GM19193 (cell line): Measurements from ENCODE around the gene EEF1AKMT1.

ENCODE experiments used
- POLR2A ChIP-seq: IDR thresholded peaks from 4 replicates; pipeline ENCODE4 v1.6.1; 2011; ENCODE audit not compliant: insufficient read depth, insufficient read length; ENCODE audit errors: extremely low read depth

Gene EEF1AKMT1, protein sequence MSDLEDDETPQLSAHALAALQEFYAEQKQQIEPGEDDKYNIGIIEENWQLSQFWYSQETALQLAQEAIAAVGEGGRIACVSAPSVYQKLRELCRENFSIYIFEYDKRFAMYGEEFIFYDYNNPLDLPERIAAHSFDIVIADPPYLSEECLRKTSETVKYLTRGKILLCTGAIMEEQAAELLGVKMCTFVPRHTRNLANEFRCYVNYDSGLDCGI

DNA sequence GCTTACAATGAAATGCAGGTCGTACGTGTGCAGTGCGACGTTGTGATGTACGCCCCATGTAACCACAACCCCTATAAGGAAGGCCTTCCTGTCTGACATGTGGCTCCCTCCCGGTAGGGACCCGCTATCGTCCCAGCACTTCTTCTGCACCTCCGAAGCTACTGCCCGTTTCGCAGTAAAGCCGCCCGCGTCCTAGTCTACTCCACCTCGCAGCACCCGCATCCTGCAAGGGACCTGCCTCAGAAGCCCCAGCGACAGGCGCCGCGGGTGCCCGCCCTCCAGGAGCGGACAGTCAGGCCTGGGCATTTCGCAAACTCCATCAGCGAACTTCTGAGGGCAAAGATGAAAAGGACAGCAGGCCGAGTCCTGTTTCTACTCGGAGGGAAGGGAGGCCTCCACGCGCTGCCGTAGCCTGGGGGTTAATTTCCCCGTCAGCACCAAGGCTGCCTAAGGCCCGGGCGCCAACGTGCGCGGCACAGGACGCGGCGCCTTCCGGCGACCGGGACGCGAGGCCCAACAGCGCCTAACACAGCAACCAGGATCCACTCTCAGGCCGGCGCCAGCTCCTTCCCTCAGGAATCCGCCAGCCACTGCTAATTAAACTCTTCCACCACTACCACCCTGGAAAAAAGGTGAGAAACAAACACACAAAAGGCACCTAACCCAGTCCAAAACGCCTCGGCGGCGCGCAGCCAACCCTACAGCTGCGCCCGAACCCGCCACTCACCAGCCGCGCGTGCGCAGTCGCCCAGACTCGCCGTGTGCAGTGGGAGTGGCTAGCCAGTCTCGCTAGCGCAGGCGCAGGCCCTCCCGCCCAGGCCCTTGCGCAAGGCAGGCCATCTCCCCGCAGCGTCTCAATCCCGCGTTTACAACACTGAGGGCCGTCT, at the start of gene EEF1AKMT1:
TSS of gene EEF1AKMT1 (minus strand) at position 768 of the 887 bp plus-strand sequence. CDS start 16,363 bp downstream, outside the sequence.
- TF ChIP-seq POLR2A = peak; percentile 91

DNA sequence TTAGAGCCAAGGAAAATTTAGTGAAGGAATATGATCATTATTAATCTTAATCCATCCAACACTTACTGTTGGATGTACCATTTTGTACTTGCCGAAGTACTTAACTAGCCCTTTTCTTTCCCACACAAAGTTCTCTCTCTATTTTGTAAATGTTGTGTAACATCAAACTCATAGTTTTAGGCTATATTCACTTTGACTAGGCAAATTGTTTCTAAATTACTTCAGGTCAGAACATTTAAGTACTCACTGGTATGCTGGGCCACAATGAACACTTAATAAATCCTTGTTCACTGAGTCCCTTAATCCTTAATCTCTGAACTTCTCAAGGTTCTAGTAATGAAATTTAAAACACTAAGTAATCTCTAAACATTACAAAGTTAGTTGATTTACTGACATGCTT, 49.3 kb upstream of the EEF1AKMT1 start:
- TF ChIP-seq POLR2A = no peak

DNA sequence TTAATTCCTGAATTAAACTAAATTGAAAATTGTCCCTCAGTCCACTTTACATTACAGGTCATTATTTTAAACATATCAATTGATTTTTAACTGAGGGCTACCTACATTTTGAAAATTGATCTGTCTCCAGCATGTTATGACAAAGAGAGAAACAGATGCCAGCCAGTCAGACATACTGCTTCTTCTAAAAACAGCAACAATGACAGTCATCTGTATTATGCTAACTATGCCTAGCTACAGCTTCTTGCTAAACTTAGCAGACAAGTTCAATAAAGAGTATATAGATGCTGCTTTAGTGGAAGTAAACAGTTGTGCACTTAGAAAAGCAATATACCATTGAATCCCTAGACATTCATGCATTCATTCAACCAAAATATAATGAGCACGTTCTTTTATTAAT, 48.6 kb upstream of the EEF1AKMT1 start:
- TF ChIP-seq POLR2A = no peak

DNA sequence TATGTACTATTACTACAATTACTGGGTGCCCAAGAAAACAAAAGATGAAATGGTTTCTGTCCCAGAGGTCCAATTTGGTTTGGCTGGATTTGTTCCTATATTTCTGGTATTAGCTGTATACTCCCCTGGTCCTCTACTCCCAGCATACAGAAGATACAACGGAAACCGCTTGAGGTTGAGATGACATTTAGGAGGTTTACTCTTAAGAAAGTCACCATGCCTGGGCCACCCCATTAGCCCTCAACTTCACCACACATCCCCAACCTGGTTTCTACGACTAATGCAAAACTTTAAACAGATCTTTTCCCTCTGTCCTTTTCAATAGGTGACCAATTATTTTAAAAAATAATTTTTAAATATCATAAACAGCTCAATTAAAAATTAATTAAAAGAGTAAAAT, 46.0 kb upstream of the EEF1AKMT1 start:
- no peak for TF ChIP-seq POLR2A

DNA sequence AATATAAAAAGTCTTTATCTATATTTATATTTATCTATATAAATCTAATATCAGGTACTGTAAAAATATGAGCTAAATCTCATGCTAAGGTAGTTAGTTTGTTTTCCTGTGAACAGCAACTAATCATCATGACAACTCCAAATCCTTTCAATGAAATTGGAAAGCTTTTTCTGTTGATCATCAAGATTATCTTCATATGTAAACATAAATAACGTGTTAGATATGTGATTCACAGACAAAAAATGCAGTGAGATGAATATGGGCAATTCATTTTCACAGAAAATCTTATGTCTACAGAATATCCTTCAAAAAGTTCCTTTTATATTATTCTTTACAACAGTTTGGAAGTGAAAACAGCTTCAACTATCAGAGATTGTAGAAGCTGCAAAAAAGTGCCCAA, 41.7 kb upstream of the EEF1AKMT1 start:
- TF ChIP-seq POLR2A = no peak

DNA sequence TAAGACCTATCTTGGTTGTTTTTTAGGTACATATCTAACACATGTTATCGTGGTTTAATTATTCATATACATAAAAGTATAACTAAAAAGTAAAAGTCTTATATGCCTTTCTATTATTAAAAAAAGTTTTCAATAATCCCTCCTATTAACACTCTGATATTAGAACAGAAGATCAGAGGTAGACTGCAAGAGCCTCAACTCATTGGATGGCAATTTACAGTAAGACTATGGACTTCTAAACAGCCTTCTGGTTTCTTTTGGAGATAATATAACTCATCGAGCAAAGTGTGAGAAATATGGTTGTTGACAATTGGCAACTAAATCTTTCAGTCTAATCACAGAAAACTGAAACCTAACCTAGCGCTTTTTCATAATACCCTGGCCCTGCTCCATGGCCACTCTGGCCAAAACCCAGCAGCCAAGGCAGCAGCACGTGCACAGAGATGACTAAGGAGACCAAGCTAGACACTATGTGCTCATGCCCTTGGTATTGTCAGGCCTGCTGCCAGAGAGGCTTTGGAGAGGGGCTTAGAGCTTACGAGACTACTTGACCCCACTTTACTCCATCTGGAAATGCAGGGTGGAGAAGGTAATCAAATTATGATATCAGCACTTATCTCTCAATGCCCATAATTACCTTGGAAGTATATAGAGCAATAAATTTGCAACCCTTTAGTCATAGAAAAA, 40.6 kb upstream of the EEF1AKMT1 start:
- TF ChIP-seq POLR2A = no peak

DNA sequence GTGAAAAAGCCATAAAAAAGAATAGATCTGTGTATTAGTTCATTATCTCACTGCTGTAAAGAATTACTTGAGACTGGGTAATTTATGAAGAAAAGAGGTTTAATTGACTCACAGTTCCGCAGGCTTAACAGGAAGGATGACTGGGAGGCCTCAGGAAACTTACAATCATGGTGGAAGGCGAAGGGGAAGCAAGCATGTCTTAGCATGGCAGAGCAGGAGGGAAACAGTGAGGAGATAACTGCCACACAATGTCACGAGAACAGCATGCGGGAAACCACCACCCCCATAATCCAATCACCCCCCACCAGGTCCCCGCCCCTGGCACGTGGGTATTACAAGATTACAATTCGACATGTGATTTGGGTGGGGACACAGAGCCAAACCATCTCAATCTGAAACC, 39.1 kb upstream of the EEF1AKMT1 start:
- TF ChIP-seq POLR2A = no peak

DNA sequence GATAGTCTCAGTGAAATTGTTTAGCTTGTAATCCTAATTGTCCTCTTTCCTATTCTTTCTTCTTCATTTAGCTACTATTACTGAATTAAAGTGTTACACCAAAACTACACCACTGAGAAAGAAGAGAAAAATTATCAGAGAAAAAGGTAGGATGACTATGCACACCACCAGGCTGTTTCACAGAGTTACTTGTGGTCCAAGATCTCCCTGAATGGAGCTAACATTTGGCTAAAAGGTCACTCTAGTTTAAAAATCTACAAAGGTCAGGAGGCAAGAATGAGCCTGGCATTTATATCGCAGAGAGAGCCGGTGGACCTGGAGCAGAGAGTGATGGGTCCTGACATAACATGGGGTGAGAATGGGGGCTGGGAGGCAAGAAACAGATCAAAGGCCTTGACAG, 37.0 kb upstream of the EEF1AKMT1 start:
- no peak for TF ChIP-seq POLR2A

DNA sequence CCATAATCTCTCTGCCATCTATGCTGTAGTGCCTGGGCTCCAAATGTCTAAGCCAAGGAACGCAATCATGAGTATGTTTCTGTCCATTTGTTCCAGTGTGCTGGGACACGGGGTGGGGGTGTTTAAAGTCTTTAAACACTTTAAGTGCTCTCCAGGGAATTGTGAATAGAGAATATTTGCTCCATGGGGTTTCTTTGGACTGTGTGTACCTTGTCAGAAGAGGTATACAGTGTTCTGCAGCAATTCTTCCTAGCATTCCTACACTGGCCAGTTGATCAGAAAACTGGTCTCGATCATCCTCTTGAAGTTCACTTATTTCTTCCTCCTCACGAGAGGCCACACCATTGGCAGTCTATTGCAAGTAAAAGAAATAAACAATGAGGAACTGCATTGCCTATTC, 35.1 kb upstream of the EEF1AKMT1 start:
- no peak for TF ChIP-seq POLR2A

DNA sequence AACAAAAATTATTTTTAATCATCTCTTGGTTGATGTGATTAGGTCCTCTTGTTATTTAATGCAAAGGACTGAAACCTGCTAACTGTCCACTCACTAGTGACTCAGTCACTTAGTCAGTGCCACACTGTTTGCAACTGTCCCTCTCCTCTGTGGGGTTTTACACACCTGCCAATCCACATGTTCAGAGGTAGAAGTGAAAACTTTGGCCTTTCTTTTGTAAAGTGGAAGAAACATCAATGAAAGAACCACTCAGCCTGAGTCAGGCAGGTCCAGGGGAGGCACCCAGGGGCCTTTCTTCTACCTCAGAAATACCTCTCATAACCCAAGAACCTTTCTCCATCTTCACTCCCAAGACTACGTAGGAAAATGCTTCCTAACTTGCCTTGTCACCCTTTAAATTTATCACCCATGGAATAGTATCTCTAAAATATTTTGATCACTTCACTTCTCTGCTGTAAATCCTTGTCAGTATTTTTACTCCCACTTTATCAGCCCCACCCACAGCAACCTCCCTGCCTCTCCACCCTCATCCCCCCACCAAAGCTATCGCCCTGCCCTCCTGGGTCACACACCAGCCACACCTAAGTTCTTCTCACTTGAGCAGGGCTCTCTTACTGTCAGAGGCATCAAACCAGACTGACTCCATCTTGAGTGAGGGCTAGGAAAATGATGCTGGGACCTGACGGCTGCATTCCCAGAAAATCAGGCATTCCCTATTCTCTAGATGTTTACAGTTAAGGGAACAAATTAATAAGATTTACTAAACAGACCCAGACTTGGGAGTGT, 29.6 kb upstream of the EEF1AKMT1 start:
- no peak for TF ChIP-seq POLR2A

DNA sequence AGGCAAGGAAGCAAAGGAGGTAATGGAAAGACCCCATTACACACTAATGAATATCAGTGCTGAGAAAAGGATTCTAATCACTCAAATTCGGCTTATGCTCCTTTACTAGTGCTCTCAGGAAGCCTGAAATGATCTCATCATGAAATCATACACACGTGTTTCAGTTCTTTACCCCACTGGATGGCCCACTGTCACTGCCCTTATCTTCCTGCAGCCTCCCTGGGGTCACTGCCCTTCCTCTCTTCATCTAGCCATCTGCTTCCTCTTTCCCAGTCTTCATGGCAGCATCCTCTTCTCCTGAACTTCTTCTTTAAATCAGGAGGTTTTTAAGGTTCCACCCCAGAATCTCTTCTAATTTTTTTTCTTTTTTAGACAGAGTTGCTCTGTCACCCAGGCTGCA, 27.9 kb upstream of the EEF1AKMT1 start:
- no peak for TF ChIP-seq POLR2A

DNA sequence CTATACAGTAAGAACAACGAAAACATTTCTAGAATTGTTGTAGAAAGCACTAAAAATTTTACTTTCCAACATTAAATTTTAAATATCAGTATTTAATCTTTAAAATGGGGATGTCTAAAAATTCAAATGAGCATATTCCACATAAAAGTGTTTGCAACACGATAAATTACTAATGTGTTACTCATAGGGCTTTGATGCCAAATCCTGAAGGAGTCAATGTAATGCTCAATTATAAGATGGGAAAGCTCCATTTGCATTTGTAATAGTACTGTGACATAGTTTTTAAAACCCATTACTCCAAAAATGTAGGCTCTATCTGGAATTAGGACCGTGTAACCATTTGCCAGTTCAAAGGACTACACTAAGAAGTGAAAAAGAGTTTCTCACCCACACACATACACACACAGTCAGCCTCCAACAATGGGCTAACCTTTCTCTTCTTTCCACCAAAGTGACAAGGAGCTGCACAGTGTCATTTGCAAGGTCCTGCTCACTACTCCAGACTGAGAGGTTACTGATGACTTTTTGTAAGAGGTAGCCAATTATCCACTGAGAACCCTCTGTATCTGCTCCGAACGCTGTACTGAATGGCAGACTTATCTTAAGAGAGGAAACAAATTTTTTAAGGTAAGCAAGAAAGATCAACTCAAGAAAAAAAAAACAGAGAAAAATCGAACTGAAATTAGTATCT, 26.1 kb upstream of the EEF1AKMT1 start:
- TF ChIP-seq POLR2A = no peak

DNA sequence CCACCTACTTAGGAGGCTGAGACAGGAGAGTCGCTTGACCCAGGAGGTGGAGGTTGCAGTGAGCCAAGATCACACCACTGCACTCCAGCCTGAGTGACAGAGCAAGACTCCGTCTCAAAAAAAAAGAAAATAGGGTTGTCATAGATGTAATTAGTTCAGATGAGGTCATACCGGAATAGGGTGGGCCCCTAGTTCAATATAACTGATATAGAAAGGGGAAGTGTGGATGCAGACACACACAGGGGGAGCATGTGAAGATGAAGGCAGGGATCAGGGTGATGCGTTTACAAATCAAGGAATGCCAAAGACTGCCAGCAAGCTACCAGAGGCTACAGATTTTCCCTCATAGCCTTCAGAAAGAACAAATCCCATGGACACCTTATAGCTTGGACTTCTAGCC, 24.3 kb upstream of the EEF1AKMT1 start:
- no peak for TF ChIP-seq POLR2A

DNA sequence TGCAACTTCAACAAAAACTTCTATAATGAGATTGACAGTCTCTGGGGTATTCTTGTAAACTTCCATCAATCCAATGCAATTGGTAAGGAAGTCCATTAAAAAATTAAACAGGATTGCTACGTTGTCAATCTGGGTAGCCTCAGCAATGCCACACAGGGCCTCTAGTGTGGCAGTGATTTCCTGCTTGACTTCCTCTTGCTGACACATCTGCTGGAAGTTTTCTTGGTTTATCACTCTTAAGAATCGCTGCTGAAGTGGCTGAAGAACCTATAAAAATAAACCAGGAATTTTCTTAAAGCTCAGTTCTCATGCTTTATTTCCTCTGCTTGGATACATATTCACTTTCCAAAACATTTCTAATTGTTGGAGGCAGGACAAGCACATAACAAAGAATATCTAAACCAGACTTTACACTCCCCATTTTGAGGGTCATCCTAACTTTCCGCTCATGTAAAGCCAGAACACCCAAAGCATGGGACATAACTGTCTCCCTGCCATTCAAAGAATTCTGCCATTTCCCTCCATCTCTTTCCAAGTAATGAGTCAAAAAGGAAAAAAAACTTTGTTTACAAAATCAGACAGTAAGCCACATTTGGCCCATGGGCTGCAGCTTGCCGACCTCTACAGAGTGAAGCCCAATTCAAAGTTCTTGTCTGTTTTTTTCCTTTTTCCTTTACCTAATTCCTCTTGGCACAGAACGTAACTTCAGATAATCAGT, 23.2 kb upstream of the EEF1AKMT1 start:
- TF ChIP-seq POLR2A = no peak
